H1 (cell line): ENCODE results near the gene CS. TPM values are rescaled to one million over a fixed set of nuclear protein-coding genes. Genes with fewer than 3 reads are reported as not detected.
A peak's percentile ranks its signal among the peaks of the same experiment; 100 is the strongest.

ENCODE experiments used
- CTCF ChIA-PET: fragments of 300-600 bp; sonication (Branson Sonifier 250); formaldehyde crosslinking; loops from one replicate; lab custom pipeline; 2021; ENCODE audit not compliant: partially characterized antibody; lab: Charles Lee
- POLR2A ChIA-PET: fragments of 300-600 bp; sonication (Branson Sonifier 250); formaldehyde crosslinking; loops from one replicate; lab custom pipeline; 2021; ENCODE audit warnings: inconsistent platforms; ENCODE audit not compliant: partially characterized antibody; lab: Charles Lee
- DNase-seq, 2 experiments: peaks; one replicate each; pipeline versions ENCODE4 v3.0.0 to v3.0.0-alpha.2; 2010 to 2022; ENCODE audit warnings: low spot score in 2 of 2, low read depth in 1 of 2, mixed read lengths in 1 of 2
- FAIRE-seq: peaks from 2 replicates; lab custom pipeline; 2011; peaks lifted over from hg19 to GRCh38; lab: Jason Lieb, UNC
- H2AFZ ChIP-seq: 2 replicates; pipeline ENCODE4 v1.8.1; 2012; ENCODE audit warnings: low read length, inconsistent platforms
- H2AK5ac ChIP-seq: 2 replicates; pipeline ENCODE4 v1.6.1; 2013; ENCODE audit warnings: low read depth, low read length
- H2BK120ac ChIP-seq: replicated peaks from 2 replicates; pipeline ENCODE3; 2013; ENCODE audit warnings: low read depth, low read length, inconsistent platforms
- H2BK12ac ChIP-seq: 2 replicates; pipeline ENCODE4 v1.6.1; 2013; ENCODE audit warnings: low read depth, low read length
- H2BK15ac ChIP-seq: 2 replicates; pipeline ENCODE4 v1.6.1; 2013; ENCODE audit warnings: low read length
- H2BK20ac ChIP-seq: 2 replicates; pipeline ENCODE4 v1.6.1; 2013; ENCODE audit warnings: low read length
- H2BK5ac ChIP-seq: 2 replicates; pipeline ENCODE4 v1.6.1; 2013; ENCODE audit warnings: low read depth, low read length
- H3K14ac ChIP-seq: 2 replicates; pipeline ENCODE4 v1.6.1; 2013; ENCODE audit warnings: inconsistent platforms; ENCODE audit not compliant: insufficient read length
- H3K18ac ChIP-seq: 2 replicates; pipeline ENCODE4 v1.6.1; 2013; ENCODE audit warnings: low read length; ENCODE audit errors: extremely low read depth
- H3K23ac ChIP-seq: 2 replicates; pipeline ENCODE4 v1.6.1; 2013; ENCODE audit warnings: inconsistent platforms; ENCODE audit not compliant: insufficient read length
- H3K23me2 ChIP-seq: 2 replicates; pipeline ENCODE4 v1.6.1; 2013; ENCODE audit warnings: low read depth, low read length
- H3K27ac ChIP-seq: 2 replicates; pipeline ENCODE4 v1.6.1; 2011; ENCODE audit warnings: low read depth, low read length, inconsistent platforms
- H3K27me3 ChIP-seq, 4 experiments: replicated peaks in 1 of 4; 1 replicate in 1 of 4; 2 replicates in 3 of 4; pipeline versions ENCODE4 v1.6.1 to v1.8.1; 2011 to 2013; ENCODE audit warnings: low read length in 3 of 4, mild to moderate bottlenecking in 3 of 4, inconsistent platforms in 2 of 4, mixed read lengths in 2 of 4, moderate library complexity in 1 of 4; ENCODE audit not compliant: control insufficient read depth in 3 of 4, insufficient read depth in 3 of 4; ENCODE audit errors: extremely low read depth in 1 of 4
- H3K36me3 ChIP-seq, 4 experiments: 2 replicates each; pipeline versions ENCODE4 v1.6.1 to v1.8.1; 2011 to 2013; ENCODE audit warnings: mild to moderate bottlenecking in 4 of 4, low read length in 3 of 4, moderate library complexity in 2 of 4, control low read depth in 1 of 4, inconsistent platforms in 1 of 4; ENCODE audit not compliant: insufficient read depth in 4 of 4, control insufficient read depth in 2 of 4
- H3K4ac ChIP-seq: replicated peaks from 2 replicates; pipeline ENCODE3; 2013; ENCODE audit warnings: low read length, low read depth, mixed read lengths, inconsistent platforms; ENCODE audit not compliant: insufficient read length
- H3K4me1 ChIP-seq, 4 experiments: replicated peaks in 1 of 4; 1 replicate in 1 of 4; 2 replicates in 3 of 4; pipeline versions ENCODE4 v1.6.1 to v1.8.1; 2011 to 2013; ENCODE audit warnings: low read length in 3 of 4, inconsistent platforms in 2 of 4, mixed read lengths in 1 of 4; ENCODE audit not compliant: insufficient read depth in 4 of 4, control insufficient read depth in 3 of 4
- H3K4me2 ChIP-seq, 2 experiments: 2 replicates each; pipeline versions ENCODE4 v1.6.1 to v1.8.1; 2011 to 2013; ENCODE audit warnings: low read depth in 2 of 2, low read length in 2 of 2, control low read depth in 1 of 2, inconsistent platforms in 1 of 2, mild to moderate bottlenecking in 1 of 2; ENCODE audit not compliant: insufficient read depth in 1 of 2
- H3K4me3 ChIP-seq, 4 experiments: fragments of 200-600, 300-600 bp in 1 of 4; sonication (generic), shearing (Covaris generic), sonication (Bioruptor Twin) in 1 of 4; 2 replicates each; pipeline versions ENCODE4 v1.5.1 to v1.8.1; 2011 to 2016; ENCODE audit warnings: low read length in 4 of 4, low read depth in 3 of 4, control low read depth in 2 of 4, inconsistent platforms in 2 of 4, mild to moderate bottlenecking in 2 of 4, mixed read lengths in 1 of 4, moderate library complexity in 1 of 4; ENCODE audit not compliant: insufficient read depth in 2 of 4; ENCODE audit errors: extremely low read depth in 1 of 4
- H3K56ac ChIP-seq: replicated peaks from 2 replicates; pipeline ENCODE3; 2013; ENCODE audit warnings: low read depth, mild to moderate bottlenecking, mixed read lengths, low read length, inconsistent platforms; ENCODE audit not compliant: insufficient read length
- H3K79me1 ChIP-seq: 2 replicates; pipeline ENCODE4 v1.6.1; 2013; ENCODE audit warnings: low read depth, low read length, control low read depth
- H3K79me2 ChIP-seq, 2 experiments: 2 replicates each; pipeline versions ENCODE4 v1.6.1 to v1.8.1; 2012 to 2013; ENCODE audit warnings: low read length in 2 of 2, mild to moderate bottlenecking in 2 of 2, inconsistent platforms in 1 of 2; ENCODE audit not compliant: insufficient read depth in 2 of 2, control insufficient read depth in 1 of 2
- H3K9ac ChIP-seq, 4 experiments: replicated peaks in 1 of 4; 1 replicate in 1 of 4; 2 replicates in 3 of 4; pipeline versions ENCODE4 v1.6.1 to v1.8.1; 2011 to 2013; ENCODE audit warnings: low read depth in 3 of 4, low read length in 3 of 4, control low read depth in 2 of 4, mild to moderate bottlenecking in 2 of 4, moderate library complexity in 2 of 4, inconsistent platforms in 1 of 4; ENCODE audit errors: extremely low read depth in 1 of 4
- H3K9me3 ChIP-seq, 2 experiments: 2 replicates each; pipeline versions ENCODE4 v1.6.1 to v1.8.1; 2012 to 2013; ENCODE audit warnings: mild to moderate bottlenecking in 2 of 2, moderate library complexity in 2 of 2, control low read depth in 1 of 2, inconsistent platforms in 1 of 2, low read depth in 1 of 2, low read length in 1 of 2, mixed read lengths in 1 of 2; ENCODE audit not compliant: insufficient read depth in 2 of 2
- H4K20me1 ChIP-seq, 2 experiments: replicated peaks in 1 of 2; 2 replicates each; pipeline versions ENCODE3 to v1.8.1; 2011 to 2013; ENCODE audit warnings: inconsistent platforms in 2 of 2, low read length in 2 of 2, mild to moderate bottlenecking in 1 of 2; ENCODE audit not compliant: insufficient read depth in 2 of 2, control insufficient read depth in 1 of 2
- H4K5ac ChIP-seq: 2 replicates; pipeline ENCODE4 v1.6.1; 2013; ENCODE audit warnings: low read length, low read depth, mixed read lengths, inconsistent platforms; ENCODE audit not compliant: insufficient read length
- H4K8ac ChIP-seq: 2 replicates; pipeline ENCODE4 v1.8.0; 2013; ENCODE audit warnings: mild to moderate bottlenecking, moderate library complexity, low read length, inconsistent platforms; ENCODE audit not compliant: insufficient read depth; ENCODE audit errors: extremely low read depth
- H4K91ac ChIP-seq: replicated peaks from 2 replicates; pipeline ENCODE3; 2013; ENCODE audit warnings: low read length, mixed read lengths, inconsistent platforms; ENCODE audit not compliant: insufficient read length
- SIN3A ChIP-seq, 2 experiments: IDR thresholded peaks in 1 of 2; conservative IDR thresholded peaks in 1 of 2; 2 replicates each; pipeline ENCODE4 v1.6.1; 2011 to 2012; ENCODE audit warnings: low read length in 2 of 2, improper control_type of control experiment in 1 of 2, low read depth in 1 of 2, mild to moderate bottlenecking in 1 of 2
- WGBS, 2 experiments: shearing (Covaris generic) in 1 of 2; methylation state at CpG; one replicate each; pipeline versions ENCODE4 v1.1.6 to v1.1.7; 2013 to 2015; ENCODE audit warnings: low lambda C conversion rate in 2 of 2, mixed read lengths in 2 of 2, inconsistent platforms in 1 of 2, low coverage in 1 of 2, missing lambda C conversion rate in 1 of 2; ENCODE audit not compliant: insufficient replicate concordance in 2 of 2, insufficient coverage in 1 of 2, insufficient read length in 1 of 2; ENCODE audit errors: extremely low coverage in 1 of 2, missing lambda C conversion rate in 1 of 2; 5-methylcytosine and 5-hydroxymethylcytosine counted together
- polyA plus RNA-seq, 7 experiments: library from polyadenylated mRNA; depleted of rRNA in 3 of 7; stranded (reverse) in 5 of 7; unstranded in 2 of 7; fragments of >200 nt in 5 of 7; fragments of 200-250 nt in 2 of 7; gene quantifications; 1 replicate in 5 of 7; 2 replicates in 1 of 7; 4 replicates in 1 of 7; pipeline versions ENCODE4 v1.2.1 to v1.2.3, GENCODE V29; 2011 to 2013; ENCODE audit warnings: missing spikeins in 2 of 7, mixed read lengths in 2 of 7
- total RNA-seq: library from RNA; stranded (reverse); fragmentation: NEBNext Ultra II Directional; extraction: Animal tissue kit (Norgen Biotek cat#: 25700); gene quantifications from 2 replicates; pipeline ENCODE4 v1.2.1, GENCODE V29; 2021
- TF ChIP-seq, protein P1 (sequence below), 3 experiments: IDR thresholded peaks; 1 replicate in 2 of 3; 2 replicates in 1 of 3; pipeline versions ENCODE4 v1.5.1 to v1.6.1; 2011; ENCODE audit warnings: low read length in 3 of 3, mild to moderate bottlenecking in 3 of 3, inconsistent platforms in 2 of 3, low read depth in 1 of 3, moderate library complexity in 1 of 3; ENCODE audit not compliant: insufficient read depth in 1 of 3; ENCODE audit errors: control extremely low read depth in 1 of 3
- TF ChIP-seq, protein P2 (sequence below): IDR thresholded peaks from 2 replicates; pipeline ENCODE4 v1.6.1; 2011; ENCODE audit warnings: low read length, improper control_type of control experiment

The CS gene
- total and polyA plus RNA-seq, 2 of the 8 experiments (the other 6 are each of a cell fraction or from before 2014, with no cell fraction given), result 96.6 to 238 TPM

DNA sequence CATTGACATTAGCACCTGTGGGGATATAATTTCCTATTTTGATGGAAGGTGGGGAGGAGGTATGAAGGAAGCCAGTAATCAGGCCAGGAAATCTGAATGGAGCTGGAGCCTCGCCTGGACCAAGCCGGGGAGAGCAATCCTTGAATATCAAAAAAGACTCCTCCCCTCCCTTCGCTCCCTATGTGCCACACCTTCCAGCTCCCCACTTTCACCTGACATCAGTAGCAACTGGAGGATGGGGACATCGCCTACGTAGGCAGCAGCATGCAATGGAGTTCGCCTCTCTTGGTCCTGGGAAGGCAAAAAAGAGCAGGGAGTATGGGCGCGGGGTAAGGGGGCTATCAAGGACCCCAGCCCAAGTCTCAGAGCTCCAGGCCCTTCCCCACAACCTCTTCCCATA, 43.1 kb downstream of the CS start:
- no peak overlapping the region for H2BK20ac ChIP-seq
- peak overlapping the region in 1 of 4 experiments; percentile 42; a peak in 1 of 7 replicates for H3K9ac ChIP-seq
- H3K79me2 ChIP-seq, result peaks cover 0 to 8% of the 10 kb centered on the region in 2 experiments; a peak in 1 of 4 replicates
- H4K8ac ChIP-seq, result no peak overlapping the region
- CTCF ChIA-PET, result interaction anchor here (0.6 to 6.4 kb wide), 17 partner anchors 10 to 138 kb away, joined by 3 to 47 read pairs (median 12); partner anchors contain the start of genes COQ10A, RNF41, SMARCC2 and ZC3H10
- no peaks in the 10 kb centered on the region for H3K9me3 ChIP-seq
- H4K91ac ChIP-seq, result no peak overlapping the region
- POLR2A ChIA-PET, result interaction anchor here (0.6 to 3.8 kb wide), 24 partner anchors 10 to 380 kb away, joined by 3 to 41 read pairs (median 4); partner anchors contain the start of genes COQ10A, CS, MYL6 and RNF41
- H3K14ac ChIP-seq, result no peak overlapping the region
- H4K20me1 ChIP-seq, result peaks cover 5 to 9% of the 10 kb centered on the region in 2 experiments
- FAIRE-seq (no peak), DNase-seq (no peak)
- H3K18ac ChIP-seq, result no peak overlapping the region
- H3K4me2 ChIP-seq, result peak overlapping the region; percentile 83 to 89
- no peak overlapping the region for H3K56ac ChIP-seq
- H2BK120ac ChIP-seq, result no peak overlapping the region
- no peak overlapping the region for H2BK15ac ChIP-seq
- peak overlapping the region; percentile 60 to 96 (median 88) for H3K4me3 ChIP-seq
- peak overlapping the region; percentile 4 for H4K5ac ChIP-seq
- H3K23me2 ChIP-seq, result peaks cover 11% of the 10 kb centered on the region; the same call in 1 of the 2 replicates
- H3K4me1 ChIP-seq, result peaks cover 8 to 17% (median 13%) of the 10 kb centered on the region in 4 experiments
- no peak overlapping the region for H3K27ac ChIP-seq
- no peak overlapping the region for H3K23ac ChIP-seq
- 26% methylated on average over 8 of the region's 8 CpGs; no CpG with 5 or more reads in 1 of the 2 experiments for WGBS, 2 experiments
- no peak overlapping the region for H3K4ac ChIP-seq
- no peak overlapping the region for H2AK5ac ChIP-seq
- peaks cover 7% of the 10 kb centered on the region for H3K79me1 ChIP-seq
- peak overlapping the region; percentile 22; the same call in 1 of the 2 replicates for H2BK5ac ChIP-seq
- H3K27me3 ChIP-seq, result no peaks in the 10 kb centered on the region
- H2AFZ ChIP-seq, result no peak overlapping the region
- H2BK12ac ChIP-seq, result no peak overlapping the region
- H3K36me3 ChIP-seq, result peaks cover 23 to 43% (median 28%) of the 10 kb centered on the region in 4 experiments
- TF ChIP-seq, protein P1, sequence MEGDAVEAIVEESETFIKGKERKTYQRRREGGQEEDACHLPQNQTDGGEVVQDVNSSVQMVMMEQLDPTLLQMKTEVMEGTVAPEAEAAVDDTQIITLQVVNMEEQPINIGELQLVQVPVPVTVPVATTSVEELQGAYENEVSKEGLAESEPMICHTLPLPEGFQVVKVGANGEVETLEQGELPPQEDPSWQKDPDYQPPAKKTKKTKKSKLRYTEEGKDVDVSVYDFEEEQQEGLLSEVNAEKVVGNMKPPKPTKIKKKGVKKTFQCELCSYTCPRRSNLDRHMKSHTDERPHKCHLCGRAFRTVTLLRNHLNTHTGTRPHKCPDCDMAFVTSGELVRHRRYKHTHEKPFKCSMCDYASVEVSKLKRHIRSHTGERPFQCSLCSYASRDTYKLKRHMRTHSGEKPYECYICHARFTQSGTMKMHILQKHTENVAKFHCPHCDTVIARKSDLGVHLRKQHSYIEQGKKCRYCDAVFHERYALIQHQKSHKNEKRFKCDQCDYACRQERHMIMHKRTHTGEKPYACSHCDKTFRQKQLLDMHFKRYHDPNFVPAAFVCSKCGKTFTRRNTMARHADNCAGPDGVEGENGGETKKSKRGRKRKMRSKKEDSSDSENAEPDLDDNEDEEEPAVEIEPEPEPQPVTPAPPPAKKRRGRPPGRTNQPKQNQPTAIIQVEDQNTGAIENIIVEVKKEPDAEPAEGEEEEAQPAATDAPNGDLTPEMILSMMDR (IDR thresholded peaks at IDR 0.05; ENCODE audit: control extremely low read depth in 1 of 3, insufficient read depth in 1 of 3, low read depth in 1 of 3, low read length in 3 of 3), result 0 out of 4 replicates have a peak, but pooled peaks of 1 of the 3 experiments have one; percentile 7
- TF ChIP-seq, protein P2, sequence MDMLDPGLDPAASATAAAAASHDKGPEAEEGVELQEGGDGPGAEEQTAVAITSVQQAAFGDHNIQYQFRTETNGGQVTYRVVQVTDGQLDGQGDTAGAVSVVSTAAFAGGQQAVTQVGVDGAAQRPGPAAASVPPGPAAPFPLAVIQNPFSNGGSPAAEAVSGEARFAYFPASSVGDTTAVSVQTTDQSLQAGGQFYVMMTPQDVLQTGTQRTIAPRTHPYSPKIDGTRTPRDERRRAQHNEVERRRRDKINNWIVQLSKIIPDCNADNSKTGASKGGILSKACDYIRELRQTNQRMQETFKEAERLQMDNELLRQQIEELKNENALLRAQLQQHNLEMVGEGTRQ, result 0 out of 2 replicates have a peak, but pooled peaks have one; percentile 3
- no peak for TF ChIP-seq SIN3A (conservative IDR thresholded peaks at IDR 0.05 in 1 of 2, IDR thresholded peaks at IDR 0.05 in 1 of 2; ENCODE audit: low read depth in 1 of 2, low read length in 2 of 2)
